ENCODE data around the gene LEKR1. TPM values are rescaled to one million over a fixed set of nuclear protein-coding genes. Genes with fewer than 3 reads are reported as not detected.
"Not testable (repeated sequence)": the region's sequence is repeated elsewhere in the genome, so short reads cannot be mapped to it uniquely, and the experiment has no call there.

Gene LEKR1
- total RNA-seq, 1 donor from 2014 or later, result 0.27 TPM

GRCh38 chr3:156957715-156958114 is 131.6 kb downstream of the LEKR1 start:
- H3K27me3 Mint-ChIP-seq (ENCODE audit: low read depth, unreplicated experiment), result no peaks in the 10 kb centered on the region
- no peak for FAIRE-seq
- no peak overlapping the region for H3K27ac Mint-ChIP-seq (ENCODE audit: unreplicated experiment)
- Histone ChIP-seq H3K79me2 (ENCODE audit: insufficient read depth, low read length) (no peaks in the 10 kb centered on the region), H3K4me3 (ENCODE audit: insufficient read depth, low read depth, low read length) (no peak overlapping the region), H2AFZ (ENCODE audit: low read depth, low read length) (no peak overlapping the region), H3K9me3 (ENCODE audit: insufficient read depth, low read depth, low read length) (no peaks in the 10 kb centered on the region), H3K36me3 (ENCODE audit: insufficient read depth, low read length) (no peaks in the 10 kb centered on the region), H3K4me2 (ENCODE audit: low read length) (no peak overlapping the region), H3K4me1 (ENCODE audit: insufficient read depth, low read length) (no peaks in the 10 kb centered on the region), H3K27ac (ENCODE audit: low read depth, low read length) (no peak overlapping the region), H3K9ac (ENCODE audit: low read length) (no peak overlapping the region), H3K27me3 (ENCODE audit: insufficient read depth, low read length) (no peaks in the 10 kb centered on the region), H4K20me1 (ENCODE audit: insufficient read depth, low read length) (no peaks in the 10 kb centered on the region)
- TF ChIP-seq, protein P1, sequence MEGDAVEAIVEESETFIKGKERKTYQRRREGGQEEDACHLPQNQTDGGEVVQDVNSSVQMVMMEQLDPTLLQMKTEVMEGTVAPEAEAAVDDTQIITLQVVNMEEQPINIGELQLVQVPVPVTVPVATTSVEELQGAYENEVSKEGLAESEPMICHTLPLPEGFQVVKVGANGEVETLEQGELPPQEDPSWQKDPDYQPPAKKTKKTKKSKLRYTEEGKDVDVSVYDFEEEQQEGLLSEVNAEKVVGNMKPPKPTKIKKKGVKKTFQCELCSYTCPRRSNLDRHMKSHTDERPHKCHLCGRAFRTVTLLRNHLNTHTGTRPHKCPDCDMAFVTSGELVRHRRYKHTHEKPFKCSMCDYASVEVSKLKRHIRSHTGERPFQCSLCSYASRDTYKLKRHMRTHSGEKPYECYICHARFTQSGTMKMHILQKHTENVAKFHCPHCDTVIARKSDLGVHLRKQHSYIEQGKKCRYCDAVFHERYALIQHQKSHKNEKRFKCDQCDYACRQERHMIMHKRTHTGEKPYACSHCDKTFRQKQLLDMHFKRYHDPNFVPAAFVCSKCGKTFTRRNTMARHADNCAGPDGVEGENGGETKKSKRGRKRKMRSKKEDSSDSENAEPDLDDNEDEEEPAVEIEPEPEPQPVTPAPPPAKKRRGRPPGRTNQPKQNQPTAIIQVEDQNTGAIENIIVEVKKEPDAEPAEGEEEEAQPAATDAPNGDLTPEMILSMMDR (IDR thresholded peaks at IDR 0.05; ENCODE audit: insufficient read depth, low read depth, low read length), result no peak
- no peak for TF ChIP-seq EZH2 (IDR thresholded peaks at IDR 0.05; ENCODE audit: insufficient read depth, low read length)
- DNase-seq (ENCODE audit: low read depth), result no peak
- no peaks in the 10 kb centered on the region for H3K36me3 Mint-ChIP-seq (ENCODE audit: low read depth, unreplicated experiment)
- H3K4me1 Mint-ChIP-seq (ENCODE audit: low read depth, unreplicated experiment), result no peaks in the 10 kb centered on the region
- H3K9me3 Mint-ChIP-seq (ENCODE audit: unreplicated experiment), result no peaks in the 10 kb centered on the region
- no peak overlapping the region for H3K4me3 Mint-ChIP-seq (ENCODE audit: unreplicated experiment)

GRCh38 chr3:156963096-156963495 is 136.9 kb downstream of the LEKR1 start:
- no peaks in the 10 kb centered on the region for H3K4me1 Mint-ChIP-seq (ENCODE audit: low read depth, unreplicated experiment)
- no peak overlapping the region for H3K4me2 ChIP-seq (ENCODE audit: low read length)
- FAIRE-seq (no peak), DNase-seq (ENCODE audit: low read depth) (no peak)
- H3K9ac ChIP-seq (ENCODE audit: low read length), result no peak overlapping the region
- no peak overlapping the region for H3K4me3 ChIP-seq (ENCODE audit: insufficient read depth, low read depth, low read length)
- no peak for TF ChIP-seq EZH2 (IDR thresholded peaks at IDR 0.05; ENCODE audit: insufficient read depth, low read length)
- TF ChIP-seq, protein P1 (IDR thresholded peaks at IDR 0.05; ENCODE audit: insufficient read depth, low read depth, low read length), result no peak
- no peak overlapping the region for H2AFZ ChIP-seq (ENCODE audit: low read depth, low read length)
- H3K79me2 ChIP-seq (ENCODE audit: insufficient read depth, low read length), result no peaks in the 10 kb centered on the region
- H3K27ac ChIP-seq (ENCODE audit: low read depth, low read length), result no peak overlapping the region
- no peaks in the 10 kb centered on the region for H3K36me3 Mint-ChIP-seq (ENCODE audit: low read depth, unreplicated experiment)
- no peaks in the 10 kb centered on the region for H3K9me3 ChIP-seq (ENCODE audit: insufficient read depth, low read depth, low read length)
- H3K27me3 Mint-ChIP-seq (ENCODE audit: low read depth, unreplicated experiment), result no peaks in the 10 kb centered on the region
- no peak overlapping the region for H3K27ac Mint-ChIP-seq (ENCODE audit: unreplicated experiment)
- H4K20me1 ChIP-seq (ENCODE audit: insufficient read depth, low read length), result no peaks in the 10 kb centered on the region
- H3K4me3 Mint-ChIP-seq (ENCODE audit: unreplicated experiment), result no peak overlapping the region
- H3K27me3 ChIP-seq (ENCODE audit: insufficient read depth, low read length), result no peaks in the 10 kb centered on the region
- no peaks in the 10 kb centered on the region for H3K36me3 ChIP-seq (ENCODE audit: insufficient read depth, low read length)
- peaks cover 6% of the 10 kb centered on the region for H3K9me3 Mint-ChIP-seq (ENCODE audit: unreplicated experiment)
- no peaks in the 10 kb centered on the region for H3K4me1 ChIP-seq (ENCODE audit: insufficient read depth, low read length)

- TF ChIP-seq EZH2 (IDR thresholded peaks at IDR 0.05; ENCODE audit: insufficient read depth, low read length), result no peak
- TF ChIP-seq, protein P1 (IDR thresholded peaks at IDR 0.05; ENCODE audit: insufficient read depth, low read depth, low read length), result no peak
- no peak overlapping the region for H3K4me3 ChIP-seq (ENCODE audit: insufficient read depth, low read depth, low read length)
- Mint-ChIP-seq H3K9me3 (ENCODE audit: unreplicated experiment) (peaks cover 10% of the 10 kb centered on the region), H3K4me1 (ENCODE audit: low read depth, unreplicated experiment) (no peaks in the 10 kb centered on the region), H3K27me3 (ENCODE audit: low read depth, unreplicated experiment) (no peaks in the 10 kb centered on the region), H3K4me3 (ENCODE audit: unreplicated experiment) (no peak overlapping the region), H3K27ac (ENCODE audit: unreplicated experiment) (no peak overlapping the region), H3K36me3 (ENCODE audit: low read depth, unreplicated experiment) (no peaks in the 10 kb centered on the region)
- H3K36me3 ChIP-seq (ENCODE audit: insufficient read depth, low read length), result no peaks in the 10 kb centered on the region
- no peaks in the 10 kb centered on the region for H3K4me1 ChIP-seq (ENCODE audit: insufficient read depth, low read length)
- no peak overlapping the region for H3K27ac ChIP-seq (ENCODE audit: low read depth, low read length)
- no peaks in the 10 kb centered on the region for H3K9me3 ChIP-seq (ENCODE audit: insufficient read depth, low read depth, low read length)
- H3K9ac ChIP-seq (ENCODE audit: low read length), result no peak overlapping the region
- DNase-seq (ENCODE audit: low read depth) (no peak), FAIRE-seq (no peak)
- no peaks in the 10 kb centered on the region for H4K20me1 ChIP-seq (ENCODE audit: insufficient read depth, low read length)
- no peak overlapping the region for H2AFZ ChIP-seq (ENCODE audit: low read depth, low read length)
- no peaks in the 10 kb centered on the region for H3K27me3 ChIP-seq (ENCODE audit: insufficient read depth, low read length)
- H3K4me2 ChIP-seq (ENCODE audit: low read length), result no peak overlapping the region
- H3K79me2 ChIP-seq (ENCODE audit: insufficient read depth, low read length), result no peaks in the 10 kb centered on the region
These were observed 138.4 kb downstream of the LEKR1 start for GRCh38 chr3:156964577-156964976.

DNA sequence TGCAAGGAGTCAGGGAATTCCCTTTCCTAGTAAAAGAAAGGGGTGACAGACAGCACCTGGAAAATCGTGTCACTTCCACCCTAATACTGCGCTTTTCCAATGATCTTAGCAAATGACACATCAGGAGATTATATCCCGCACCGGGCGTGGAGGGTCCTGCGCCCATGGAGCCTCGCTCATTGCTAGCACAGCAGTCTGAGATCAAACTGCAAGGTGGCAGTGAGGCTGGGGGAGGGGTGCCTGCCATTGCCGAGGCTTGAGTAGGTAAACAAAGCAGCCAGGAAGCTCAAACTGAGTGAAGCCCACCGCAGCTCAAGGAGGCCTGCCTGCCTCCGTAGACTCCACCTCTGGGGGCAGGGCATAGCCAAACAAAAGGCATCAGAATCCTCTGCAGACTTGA is 140.2 kb downstream of the LEKR1 start:
- H3K27ac Mint-ChIP-seq (ENCODE audit: unreplicated experiment); H4K20me1 ChIP-seq (ENCODE audit: insufficient read depth, low read length); H3K79me2 ChIP-seq (ENCODE audit: insufficient read depth, low read length); H3K4me3 Mint-ChIP-seq (ENCODE audit: unreplicated experiment); H3K36me3 Mint-ChIP-seq (ENCODE audit: low read depth, unreplicated experiment); H2AFZ ChIP-seq (ENCODE audit: low read depth, low read length); H3K9me3 ChIP-seq (ENCODE audit: insufficient read depth, low read depth, low read length); H3K27me3 ChIP-seq (ENCODE audit: insufficient read depth, low read length); H3K9ac ChIP-seq (ENCODE audit: low read length); H3K4me3 ChIP-seq (ENCODE audit: insufficient read depth, low read depth, low read length); H3K4me1 ChIP-seq (ENCODE audit: insufficient read depth, low read length); FAIRE-seq; H3K27me3 Mint-ChIP-seq (ENCODE audit: low read depth, unreplicated experiment); DNase-seq (ENCODE audit: low read depth); H3K36me3 ChIP-seq (ENCODE audit: insufficient read depth, low read length); H3K4me1 Mint-ChIP-seq (ENCODE audit: low read depth, unreplicated experiment); H3K27ac ChIP-seq (ENCODE audit: low read depth, low read length); H3K4me2 ChIP-seq (ENCODE audit: low read length): not testable (repeated sequence)
- H3K9me3 Mint-ChIP-seq (ENCODE audit: unreplicated experiment), result peaks cover 12% of the 10 kb centered on the region
